Medulla oblongata (tissue), 1 donor: ENCODE results near the gene KRT78.

Experiments used
- DNase-seq: peaks from one replicate; pipeline ENCODE4 v3.0.0-alpha.2; 2015; ENCODE audit errors: extremely low spot score

Gene KRT78

DNA sequence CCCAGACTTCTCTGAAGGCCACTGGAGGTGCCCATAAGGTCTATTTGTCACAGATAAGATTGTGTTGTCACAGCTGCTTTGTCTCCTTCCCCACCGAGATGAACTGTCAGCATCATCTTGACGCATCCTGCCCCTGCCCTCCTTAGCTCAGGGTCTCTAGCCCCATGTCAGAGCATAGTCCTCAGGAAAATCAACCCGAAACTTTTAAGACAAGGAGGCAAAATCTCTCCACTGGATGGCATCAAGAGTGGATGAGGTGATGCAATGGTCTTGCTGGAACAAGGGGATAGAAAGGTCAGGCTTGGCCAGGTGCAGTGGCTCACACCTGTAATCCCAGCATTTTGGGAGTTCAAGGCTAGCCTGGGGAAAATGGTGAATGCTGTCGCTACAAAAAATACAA lies 22.8 kb downstream of the KRT78 start:
- DNase-seq: no peak

DNA sequence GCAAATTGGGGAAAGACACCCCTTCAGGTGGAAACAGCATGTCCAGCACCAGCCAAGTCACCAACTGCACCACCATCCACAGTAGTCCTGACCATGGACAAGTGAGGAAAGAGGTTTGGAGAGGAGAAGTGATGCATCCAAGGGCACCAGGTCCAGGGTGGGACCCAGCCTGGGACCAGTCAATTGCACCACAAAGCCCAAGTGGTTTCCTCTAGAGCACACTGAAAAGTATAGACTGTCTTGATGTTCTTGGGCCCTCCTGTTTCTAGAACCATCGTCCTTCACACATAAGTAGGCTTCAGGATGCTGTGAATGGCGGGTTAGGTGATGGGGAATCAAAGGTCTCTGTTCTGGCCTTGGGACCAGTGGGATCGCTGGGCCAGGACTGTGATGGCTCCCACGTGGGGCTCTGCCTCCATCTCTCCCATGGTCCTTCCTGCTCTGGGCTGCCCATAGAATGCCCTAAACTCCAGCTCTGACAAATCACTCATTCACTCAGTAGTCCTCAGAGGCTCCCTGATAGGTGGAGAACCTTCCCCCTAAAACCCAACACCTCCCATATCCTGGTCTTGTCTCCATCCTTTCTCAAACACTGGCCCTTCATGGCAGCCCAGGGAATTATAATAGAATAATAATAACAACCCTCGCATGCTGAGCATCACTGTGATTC lies 23.9 kb downstream of the KRT78 start:
- DNase-seq: no peak

DNA sequence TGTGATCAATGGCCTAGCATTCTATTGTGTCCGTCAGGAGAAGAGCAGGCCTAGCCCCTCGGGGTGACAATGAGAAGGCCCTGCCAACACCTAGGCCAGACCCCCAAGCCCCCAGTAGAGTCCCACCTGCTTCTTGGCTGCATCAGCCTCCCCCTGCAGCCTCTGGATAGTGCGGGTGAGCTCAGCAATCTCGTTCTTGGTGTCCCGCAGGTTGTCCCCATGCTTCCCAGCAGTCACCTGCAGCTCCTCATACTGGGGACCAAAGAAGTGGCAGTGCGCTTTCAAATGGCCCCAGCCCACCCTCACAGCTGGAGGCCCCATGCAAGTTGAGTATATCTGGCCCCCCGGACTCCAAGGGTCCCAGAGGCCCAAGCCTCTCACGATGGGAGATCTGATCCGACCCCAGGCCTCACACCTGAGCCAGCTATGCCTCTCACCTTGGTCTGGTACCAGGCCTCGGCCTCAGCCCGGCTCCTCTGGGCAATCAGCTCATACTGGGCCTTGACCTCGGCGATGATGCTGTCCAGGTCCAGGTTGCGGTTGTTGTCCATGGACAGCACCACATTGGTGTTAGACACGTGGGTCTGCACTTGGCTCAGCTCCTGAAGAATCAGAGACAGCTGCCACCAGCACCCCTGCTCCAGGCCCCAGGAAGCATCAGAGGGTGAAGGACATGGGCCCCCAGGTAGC lies 24.9 kb downstream of the KRT78 start:
- DNase-seq: no peak

DNA sequence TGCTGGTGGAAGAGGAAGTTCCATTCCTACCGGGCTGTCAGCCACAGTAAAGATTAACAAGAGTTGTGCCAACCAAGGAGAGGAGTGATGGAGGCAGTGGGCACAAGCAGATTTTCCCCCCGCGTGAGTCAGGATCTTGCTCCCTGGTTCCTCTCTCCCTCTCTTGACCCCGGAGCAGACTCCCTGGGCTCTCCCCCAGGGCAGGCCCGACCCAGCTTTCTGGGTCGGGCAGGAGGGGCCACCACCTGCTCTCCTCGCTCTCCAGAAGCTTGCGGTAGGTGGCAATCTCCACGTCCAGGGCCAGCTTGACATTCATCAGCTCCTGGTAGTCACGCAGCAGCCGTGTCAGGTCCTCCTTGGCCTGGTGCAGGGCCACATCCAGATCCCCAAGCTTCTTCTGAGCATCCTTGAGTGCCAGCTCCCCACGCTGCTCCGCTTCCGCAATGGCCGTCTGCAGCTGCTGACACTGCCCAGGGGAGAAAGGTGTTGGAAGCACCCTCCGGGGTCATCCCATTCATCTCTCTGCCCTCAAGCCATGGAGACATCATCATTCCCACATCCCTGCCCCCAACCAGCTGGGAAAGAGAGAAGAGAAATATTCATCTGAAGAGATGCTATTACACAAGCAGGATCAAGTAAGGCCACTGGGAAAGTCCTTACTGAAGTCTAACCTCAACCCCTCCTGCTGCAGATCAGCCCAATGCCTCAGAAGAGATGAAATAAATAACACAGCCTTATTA lies 25.9 kb downstream of the KRT78 start:
- DNase-seq: no peak

DNA sequence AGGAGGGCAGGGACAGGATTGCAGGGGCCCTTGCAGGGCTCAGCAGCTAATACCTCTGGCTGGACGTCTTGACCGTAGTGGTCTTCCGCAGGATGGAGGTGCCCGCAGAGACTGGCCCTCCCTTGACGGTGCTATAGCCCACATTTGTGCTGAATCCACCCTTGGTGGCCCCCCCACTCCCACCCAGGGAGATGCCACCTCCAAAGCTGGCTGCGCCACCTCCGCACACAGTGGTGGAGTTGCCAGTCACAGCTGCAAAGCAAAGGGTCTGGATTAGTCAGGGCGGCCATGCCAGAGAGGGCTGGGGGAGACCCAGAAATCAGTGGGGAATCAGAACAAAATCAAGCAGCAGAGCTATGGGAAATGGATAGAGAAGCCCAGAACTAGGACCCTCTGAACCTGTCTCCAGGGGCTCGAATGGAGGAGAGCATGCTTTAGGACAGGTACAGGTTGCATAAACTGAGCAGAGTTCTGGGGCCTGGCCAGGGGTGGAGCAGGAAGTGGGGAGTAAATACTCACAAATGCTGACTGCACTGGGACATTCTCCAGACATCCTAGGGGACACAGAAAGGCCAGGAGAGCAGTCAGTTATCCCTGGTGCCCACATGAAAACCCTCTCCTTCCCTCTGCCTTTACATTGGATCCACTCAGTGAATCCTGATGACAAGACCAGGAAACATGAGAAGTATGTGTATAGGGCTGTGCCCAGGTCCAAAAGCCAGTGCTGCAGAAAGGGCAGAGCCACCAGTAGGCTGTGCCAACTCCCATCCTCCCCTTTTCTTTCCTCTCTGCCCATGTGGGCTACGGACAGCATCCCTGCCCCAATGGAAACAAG lies 26.8 kb downstream of the KRT78 start:
- no peak for DNase-seq

DNA sequence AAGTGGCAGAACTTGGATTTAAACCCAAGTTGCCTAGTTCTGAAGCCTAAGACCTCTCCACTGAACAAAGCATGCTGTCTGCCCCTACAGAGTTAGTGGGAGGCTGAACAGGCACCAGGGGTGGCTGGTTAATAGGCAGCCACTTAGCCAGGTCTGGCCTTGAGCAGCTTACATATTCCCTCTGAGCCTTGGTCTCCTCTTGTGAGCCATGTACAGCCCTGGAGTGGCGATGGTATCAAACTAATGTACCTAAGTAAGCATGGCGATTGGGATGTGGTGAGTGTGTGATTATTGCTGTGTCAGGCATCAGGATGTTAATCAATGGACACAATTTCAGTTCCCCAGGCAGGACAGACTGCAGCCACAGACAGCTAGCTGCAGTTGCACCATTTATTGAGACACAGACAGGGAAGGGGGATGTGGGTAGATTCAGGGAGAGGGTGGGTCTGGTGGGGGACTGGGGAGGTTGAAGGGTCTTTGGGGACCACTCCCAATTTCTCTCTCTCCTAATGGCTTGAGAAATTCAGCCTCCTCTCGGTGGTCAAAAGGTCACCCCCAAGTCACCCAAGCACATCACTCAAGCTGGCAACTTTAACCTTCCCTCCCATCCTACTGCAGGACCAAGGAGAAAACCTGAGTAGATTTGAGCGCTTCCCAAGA lies 27.6 kb downstream of the KRT78 start:
- DNase-seq: no peak

DNA sequence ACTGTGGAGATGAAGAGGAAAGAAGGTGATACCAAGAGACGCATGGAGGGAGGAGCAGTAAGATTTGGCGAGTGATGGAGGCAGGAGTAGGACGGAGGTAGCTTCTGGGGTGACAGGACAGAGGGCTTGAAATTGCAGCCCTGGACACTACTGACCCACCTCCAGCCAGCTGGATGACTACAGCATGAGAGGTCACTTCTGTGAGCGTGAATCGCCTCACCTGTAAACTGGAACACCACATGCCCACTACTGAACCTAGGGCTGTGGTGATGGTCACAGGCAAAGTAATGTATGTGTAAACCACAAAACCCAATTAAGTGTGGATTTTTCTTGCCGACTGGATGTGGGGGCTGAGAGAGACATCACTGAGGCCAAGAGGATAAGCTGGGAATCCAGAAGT lies 28.3 kb downstream of the KRT78 start:
- DNase-seq: no peak

DNA sequence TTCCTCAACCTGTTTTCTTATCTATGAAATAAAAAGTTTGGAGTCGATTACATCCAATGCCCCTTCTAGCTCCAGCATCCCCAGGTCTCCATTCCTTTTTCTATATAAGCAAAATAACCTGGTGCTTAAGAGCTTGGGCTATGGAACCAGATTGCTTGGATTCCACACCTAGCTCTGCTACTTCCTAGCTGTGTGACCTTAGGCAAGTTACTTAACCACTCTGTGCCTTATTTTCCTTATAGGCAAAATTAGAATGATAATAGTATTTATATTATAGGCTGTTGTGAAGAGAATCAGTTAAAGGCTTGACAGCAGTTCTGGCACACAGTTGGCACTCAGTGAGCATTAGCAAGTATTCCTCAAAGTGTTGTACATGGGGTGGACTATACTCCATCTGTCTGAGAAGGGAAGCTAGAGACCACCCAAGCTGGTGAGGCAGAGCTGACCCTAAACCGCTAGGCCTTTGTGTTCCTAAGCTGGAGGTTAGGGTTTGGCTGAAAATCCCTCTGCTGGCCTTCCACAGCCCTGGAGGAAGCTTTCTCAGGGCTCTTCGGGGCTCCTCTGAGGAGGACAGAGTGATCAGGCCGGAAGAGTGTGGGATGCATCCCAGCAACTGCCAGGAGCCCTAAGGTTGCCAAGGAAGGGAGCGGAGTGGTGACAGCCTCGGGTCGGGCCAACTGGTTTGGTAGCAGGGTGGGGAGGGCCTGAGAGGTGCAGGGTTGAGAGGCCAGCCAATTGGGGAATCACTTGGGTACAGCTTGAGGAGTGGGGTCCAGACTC lies 28.9 kb downstream of the KRT78 start:
- DNase-seq: no peak

DNA sequence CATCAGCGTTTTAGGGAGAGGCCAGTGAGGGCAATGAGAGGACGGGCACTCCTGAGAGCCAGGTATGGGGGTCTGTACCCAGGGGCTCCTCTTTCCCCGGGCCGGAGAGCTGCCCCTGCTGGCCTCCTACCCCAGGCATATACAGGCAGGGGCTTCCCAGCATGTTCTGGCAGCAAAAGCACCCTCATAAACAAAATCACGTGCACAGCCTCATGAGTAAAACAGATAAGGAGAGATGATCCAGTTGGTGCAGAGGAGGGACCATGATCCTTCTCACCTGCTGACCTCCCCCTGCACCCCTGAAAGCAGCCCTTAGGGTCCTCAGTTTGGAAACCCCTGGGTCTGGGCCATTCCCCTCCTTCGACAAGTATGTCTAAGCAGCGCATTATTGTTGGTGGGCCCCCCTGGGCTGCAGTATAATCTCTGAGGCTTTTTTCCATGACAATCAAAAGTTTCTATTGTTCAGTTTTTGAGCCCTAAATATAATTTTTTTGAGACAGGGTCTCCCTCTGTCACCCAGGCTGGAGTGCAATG lies 29.8 kb downstream of the KRT78 start:
- no peak for DNase-seq

DNA sequence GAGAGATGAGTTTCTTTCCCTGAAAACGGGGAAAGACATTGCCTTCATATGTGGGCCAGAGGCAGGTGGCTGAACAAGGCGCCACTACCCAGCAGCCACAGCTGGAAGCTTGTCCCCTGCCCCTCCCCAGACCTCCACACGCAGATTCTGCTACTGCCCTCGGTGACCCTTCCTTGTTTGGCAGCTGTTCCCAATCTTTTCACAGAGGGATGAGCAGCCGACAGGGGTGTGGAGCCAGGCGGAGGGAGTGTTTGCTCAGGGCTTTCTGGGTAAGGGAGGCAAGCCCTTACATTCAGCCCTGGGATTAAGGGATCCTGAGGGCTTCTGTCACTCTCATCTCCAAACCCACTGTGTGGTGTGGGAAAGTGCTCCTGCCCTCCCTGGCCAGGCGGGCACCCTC lies 30.4 kb downstream of the KRT78 start:
- DNase-seq: no peak

DNA sequence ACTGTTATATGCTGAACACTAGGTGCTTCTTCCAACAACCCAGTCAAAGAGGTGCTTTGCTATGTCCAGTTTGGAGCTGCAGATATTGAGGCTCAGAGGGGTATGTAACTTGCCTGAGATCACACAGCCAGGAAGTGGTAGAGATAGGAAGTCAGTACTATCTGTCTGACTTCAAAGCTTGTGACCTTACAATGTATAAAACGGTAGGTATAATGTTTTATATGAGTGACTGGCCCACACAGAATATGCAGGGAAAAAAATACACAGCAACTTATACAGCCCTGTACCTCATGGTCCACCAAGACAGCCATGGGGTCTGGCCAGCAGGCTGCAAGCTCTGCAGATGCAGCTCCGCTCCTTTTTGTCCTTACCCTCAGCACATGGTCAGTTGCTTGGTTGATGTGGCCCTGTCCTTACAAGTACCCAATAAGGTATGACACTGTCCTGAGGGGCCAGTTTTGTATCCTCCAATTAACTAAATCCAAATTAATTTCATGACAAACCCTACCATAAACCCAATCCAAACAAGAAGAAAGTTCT lies 31.0 kb downstream of the KRT78 start:
- DNase-seq: no peak

DNA sequence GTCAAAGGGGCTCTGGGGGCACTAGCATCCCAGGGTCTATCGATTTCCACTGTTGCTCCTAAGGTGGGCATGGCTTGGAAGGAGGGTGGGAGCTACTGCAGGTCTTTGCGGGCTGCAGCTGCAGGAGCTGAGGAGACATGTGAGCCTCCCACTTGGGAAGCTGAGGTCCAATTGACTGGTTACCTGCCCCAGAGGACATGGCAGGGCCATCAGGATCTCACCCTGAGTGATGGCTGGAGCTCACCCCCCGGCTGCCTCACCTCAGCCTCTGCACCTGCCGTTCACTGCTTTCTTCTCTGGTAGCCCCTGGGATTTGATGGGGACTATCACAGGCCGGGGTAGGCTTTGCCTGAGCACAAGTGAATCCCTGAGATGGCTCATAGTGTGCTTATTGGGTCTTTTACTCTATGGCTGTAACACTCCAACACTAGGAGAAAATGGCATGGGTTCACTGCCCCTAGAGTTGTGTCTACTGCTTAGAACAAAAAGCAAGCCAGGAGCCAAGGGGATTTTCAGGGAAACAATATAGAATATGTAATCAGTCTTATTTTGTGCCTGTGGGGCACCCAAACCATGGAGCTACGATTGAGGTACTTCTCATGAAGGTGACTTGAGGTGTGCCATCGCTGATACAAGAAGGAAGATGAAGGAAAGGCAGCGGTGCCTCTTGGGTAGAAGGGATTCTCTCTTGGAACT lies 31.6 kb downstream of the KRT78 start:
- DNase-seq: no peak

DNA sequence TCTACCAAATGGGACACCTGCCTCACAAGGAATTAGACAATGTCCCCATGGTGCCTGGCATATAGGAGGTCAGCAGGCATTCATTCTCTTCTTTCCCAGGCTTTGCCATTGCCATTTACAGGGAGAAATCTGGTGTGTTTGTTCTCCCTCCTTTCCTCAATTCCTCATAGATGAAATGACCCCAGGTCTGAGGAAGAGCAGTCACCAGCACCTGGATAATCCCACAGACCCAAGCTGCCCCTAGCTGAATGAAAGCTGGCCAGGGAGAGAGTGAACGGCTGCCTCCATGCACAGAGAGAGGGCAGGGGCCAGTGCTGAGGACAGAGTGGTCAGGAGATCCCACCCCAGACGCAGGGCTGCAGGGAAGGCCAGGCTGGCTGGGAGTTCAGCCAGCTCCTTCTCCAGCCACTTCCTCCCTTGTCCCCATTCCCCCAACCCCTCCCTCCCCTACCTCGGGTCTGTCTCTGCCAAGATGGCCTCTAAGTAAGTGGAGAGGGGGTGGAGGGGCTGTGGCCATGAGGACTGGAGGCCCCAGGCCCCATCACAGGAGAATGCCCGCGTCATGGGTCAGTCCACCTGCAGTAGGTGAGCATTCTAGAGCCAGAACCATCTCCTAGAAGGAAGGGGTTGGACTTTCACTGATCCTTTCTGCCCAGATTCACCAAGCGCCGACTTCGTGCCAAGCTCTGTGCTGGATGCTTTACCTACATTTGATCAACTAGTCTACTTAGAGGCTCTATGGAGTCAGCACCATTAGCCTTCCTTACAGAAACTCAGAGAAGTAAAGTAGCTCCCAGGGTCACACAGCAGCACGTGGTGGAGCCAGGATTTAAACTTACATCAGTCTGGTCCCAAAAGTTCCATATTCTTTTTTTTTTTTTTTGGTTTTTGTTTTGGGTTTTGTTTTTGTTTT lies 32.9 kb downstream of the KRT78 start:
- DNase-seq: no peak

DNA sequence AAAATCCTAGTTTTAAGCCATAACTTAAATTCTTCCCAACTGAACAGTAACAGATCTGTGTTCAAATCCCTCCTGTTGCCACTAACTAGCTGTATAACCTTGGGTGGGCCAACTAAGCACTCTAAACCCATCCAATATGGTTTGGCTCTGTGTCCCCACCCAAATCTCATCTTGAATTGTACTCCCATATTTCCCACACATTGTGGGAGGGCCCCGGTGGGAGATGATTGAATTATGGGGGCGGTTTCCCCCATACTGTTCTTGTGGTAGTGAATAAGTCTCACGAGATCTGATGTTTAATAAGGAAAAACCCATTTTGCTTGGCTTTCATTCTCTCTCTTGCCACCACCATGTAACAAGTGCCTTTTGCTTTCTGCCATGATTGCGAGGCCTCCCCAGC lies 33.6 kb downstream of the KRT78 start:
- no peak for DNase-seq

DNA sequence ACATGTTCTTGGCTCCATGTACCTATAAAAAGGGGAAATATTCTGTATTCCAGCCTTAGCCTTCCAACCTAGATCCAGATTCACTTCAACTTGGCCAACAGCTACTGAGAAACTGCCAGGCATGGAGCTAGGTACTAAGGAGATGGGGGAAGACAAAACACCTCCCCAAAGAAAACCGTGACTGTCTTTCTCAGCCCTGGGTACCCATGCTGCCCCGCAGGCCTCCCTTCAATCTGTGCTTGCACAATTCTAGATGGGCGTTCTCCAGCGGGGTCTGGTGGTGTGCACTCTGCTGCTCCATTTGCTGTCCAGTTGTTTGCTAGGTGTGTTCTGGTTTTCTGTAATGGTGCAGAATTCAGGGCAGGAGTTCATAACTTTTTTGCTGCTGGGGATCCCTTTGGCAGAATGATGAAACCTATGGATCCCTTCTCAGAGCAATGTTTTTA lies 34.1 kb downstream of the KRT78 start:
- DNase-seq: no peak

DNA sequence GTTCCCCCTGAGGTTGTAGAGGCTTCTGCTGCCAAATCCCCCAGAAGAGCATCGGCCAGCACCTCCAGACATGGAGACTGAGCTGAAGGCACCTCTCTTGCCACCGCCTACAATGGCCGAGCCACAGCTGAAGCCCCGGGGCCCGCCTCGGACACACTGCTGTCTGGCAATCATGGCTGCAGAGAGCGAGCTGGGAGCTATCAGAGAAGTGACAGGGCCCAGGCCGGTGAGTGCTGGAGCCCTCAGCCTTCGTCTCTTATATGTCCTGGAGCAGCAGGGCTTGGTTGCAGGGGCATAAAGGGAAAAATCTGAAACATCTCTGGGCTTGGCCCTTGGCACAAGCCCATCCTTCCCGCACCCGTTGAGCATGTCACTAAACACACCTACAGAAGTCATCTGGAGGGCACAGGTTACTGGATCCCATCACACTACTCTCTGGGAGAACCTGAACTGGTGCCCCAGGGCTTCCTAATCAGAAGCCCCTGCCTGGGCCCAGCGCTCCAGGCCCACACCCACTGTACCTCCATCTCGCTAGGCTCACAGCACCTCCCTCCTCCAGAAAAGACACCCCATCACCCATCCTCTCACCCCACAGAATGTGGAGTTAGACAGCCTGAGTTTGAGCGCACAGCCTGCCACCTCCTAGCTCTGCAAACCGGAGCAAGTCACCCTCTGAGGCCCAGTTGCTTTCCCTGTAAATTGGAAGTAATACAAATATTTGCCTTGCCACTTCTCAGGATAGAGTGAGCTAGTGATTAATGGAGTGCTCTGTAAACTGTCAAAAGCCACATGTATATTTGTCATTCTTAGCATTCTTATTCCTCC lies 34.7 kb downstream of the KRT78 start, which contains the start of gene KRT4:
KRT4 (minus strand) TSS at position 232 of the 825 bp plus-strand sequence; CDS start at position 174, 58 bp downstream.
- DNase-seq: no peak

DNA sequence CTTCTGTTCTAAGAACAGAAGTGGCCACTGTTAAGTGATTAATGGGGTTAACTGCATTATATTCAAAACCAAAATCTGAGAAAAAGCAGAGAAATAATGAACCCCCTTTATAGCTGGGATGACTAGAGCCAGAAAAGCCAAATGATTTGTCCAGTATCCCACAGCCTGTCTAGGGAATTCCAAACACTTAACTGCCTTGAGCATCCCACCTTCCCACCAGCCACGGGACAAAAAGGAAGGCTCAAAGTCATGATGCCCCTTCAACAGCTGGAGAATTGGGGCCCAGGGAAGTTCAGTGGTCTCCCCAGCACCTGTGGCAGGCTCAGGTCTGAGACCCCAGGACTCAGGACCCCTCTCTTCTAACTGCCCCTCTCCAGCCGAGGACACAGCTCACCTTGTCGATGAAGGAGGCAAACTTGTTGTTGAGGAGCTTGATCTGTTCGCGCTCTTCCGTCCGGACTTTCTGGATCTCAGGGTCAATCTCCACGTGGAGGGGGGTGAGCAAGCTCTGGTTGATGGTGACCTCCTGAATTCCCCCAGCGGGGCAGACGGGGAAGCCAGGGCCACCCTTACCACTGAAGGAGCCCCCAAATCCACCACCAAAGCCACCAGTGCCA lies 35.5 kb downstream of the KRT78 start:
- no peak for DNase-seq
